H9 (cell line): ENCODE results near the gene BRD9. TPM values are rescaled to one million over a fixed set of nuclear protein-coding genes. Genes with fewer than 3 reads are reported as not detected.
A peak's percentile ranks its signal among the peaks of the same experiment; 100 is the strongest.

Experiments used
- DNase-seq: peaks from one replicate; pipeline ENCODE4 v3.0.0-alpha.2; 2017
- H2AFZ ChIP-seq: one replicate; pipeline ENCODE4 v1.6.1; 2013; ENCODE audit warnings: mild to moderate bottlenecking, low read length, control low read depth, moderate library complexity
- H2AK5ac ChIP-seq: 2 replicates; pipeline ENCODE4 v1.6.1; 2013; ENCODE audit warnings: low read length, control low read depth, mixed read lengths; ENCODE audit not compliant: insufficient read length
- H2BK120ac ChIP-seq: one replicate; pipeline ENCODE4 v1.6.1; 2013; ENCODE audit warnings: low read depth, mild to moderate bottlenecking, low read length, control low read depth, inconsistent platforms; ENCODE audit not compliant: poor library complexity, severe bottlenecking
- H2BK12ac ChIP-seq: 2 replicates; pipeline ENCODE4 v1.6.1; 2013; ENCODE audit warnings: low read length, control low read depth, mixed read lengths, low read depth; ENCODE audit not compliant: insufficient read length
- H2BK15ac ChIP-seq: 2 replicates; pipeline ENCODE4 v1.6.1; 2013; ENCODE audit warnings: low read depth, low read length, control low read depth
- H2BK20ac ChIP-seq: one replicate; pipeline ENCODE4 v1.6.1; 2013; ENCODE audit warnings: low read depth, mild to moderate bottlenecking, low read length, control low read depth, inconsistent platforms; ENCODE audit not compliant: poor library complexity, severe bottlenecking
- H2BK5ac ChIP-seq: 2 replicates; pipeline ENCODE4 v1.6.1; 2013; ENCODE audit warnings: low read length, control low read depth, mixed read lengths; ENCODE audit not compliant: insufficient read length
- H3K14ac ChIP-seq: 2 replicates; pipeline ENCODE4 v1.6.1; 2013; ENCODE audit warnings: low read length, control low read depth; ENCODE audit not compliant: insufficient read depth
- H3K18ac ChIP-seq: 2 replicates; pipeline ENCODE4 v1.6.1; 2013; ENCODE audit warnings: low read depth, mild to moderate bottlenecking, mixed read lengths, low read length, control low read depth; ENCODE audit not compliant: insufficient read length
- H3K23ac ChIP-seq: 2 replicates; pipeline ENCODE4 v1.6.1; 2013; ENCODE audit warnings: low read length, control low read depth, mixed read lengths, low read depth; ENCODE audit not compliant: insufficient read length
- H3K23me2 ChIP-seq: 2 replicates; pipeline ENCODE4 v1.6.1; 2013; ENCODE audit warnings: low read depth, mild to moderate bottlenecking, mixed read lengths, low read length, control low read depth; ENCODE audit not compliant: insufficient read length, poor library complexity, severe bottlenecking
- H3K27ac ChIP-seq: 2 replicates; pipeline ENCODE4 v1.5.1; 2013; ENCODE audit warnings: low read length, control low read depth, mixed read lengths, low read depth; ENCODE audit not compliant: insufficient read length
- H3K27me3 ChIP-seq: 2 replicates; pipeline ENCODE4 v1.6.1; 2013; ENCODE audit warnings: low read length, control low read depth, inconsistent platforms; ENCODE audit not compliant: insufficient read depth
- H3K4ac ChIP-seq: 2 replicates; pipeline ENCODE4 v1.6.1; 2013; ENCODE audit warnings: low read depth, mild to moderate bottlenecking, control low read depth, inconsistent platforms, low read length, moderate library complexity
- H3K4me1 ChIP-seq: 2 replicates; pipeline ENCODE4 v1.6.1; 2013; ENCODE audit warnings: low read length, control low read depth, inconsistent platforms; ENCODE audit not compliant: insufficient read depth
- H3K4me2 ChIP-seq: 2 replicates; pipeline ENCODE4 v1.6.1; 2013; ENCODE audit warnings: low read length, control low read depth, mixed read lengths; ENCODE audit not compliant: insufficient read length, insufficient read depth
- H3K56ac ChIP-seq: 2 replicates; pipeline ENCODE4 v1.6.1; 2013; ENCODE audit warnings: low read depth, mild to moderate bottlenecking, mixed read lengths, low read length, control low read depth; ENCODE audit not compliant: insufficient read length
- H3K79me1 ChIP-seq: 2 replicates; pipeline ENCODE4 v1.6.1; 2013; ENCODE audit warnings: low read depth, mild to moderate bottlenecking, moderate library complexity, low read length, control low read depth, inconsistent platforms; ENCODE audit not compliant: insufficient read depth, poor library complexity, severe bottlenecking
- H3K79me2 ChIP-seq: 2 replicates; pipeline ENCODE4 v1.6.1; 2013; ENCODE audit warnings: low read length, control low read depth, inconsistent platforms; ENCODE audit not compliant: insufficient read depth
- H3K9ac ChIP-seq: 2 replicates; pipeline ENCODE4 v1.6.1; 2013; ENCODE audit warnings: low read length, control low read depth, mixed read lengths; ENCODE audit not compliant: insufficient read length; ENCODE audit errors: extremely low read depth
- H3K9me3 ChIP-seq: one replicate; pipeline ENCODE4 v1.6.1; 2013; ENCODE audit warnings: low read depth, low read length, inconsistent platforms; ENCODE audit not compliant: control insufficient read depth
- H3T11ph ChIP-seq: one replicate; pipeline ENCODE4 v1.6.1; 2013; ENCODE audit warnings: mild to moderate bottlenecking, low read length, control low read depth, inconsistent platforms
- H4K20me1 ChIP-seq: one replicate; pipeline ENCODE4 v1.6.1; 2013; ENCODE audit not compliant: control insufficient read depth, insufficient read length, insufficient read depth
- H4K5ac ChIP-seq: 2 replicates; pipeline ENCODE4 v1.6.1; 2013; ENCODE audit warnings: low read depth, mild to moderate bottlenecking, mixed read lengths, low read length, control low read depth; ENCODE audit not compliant: insufficient read length
- H4K8ac ChIP-seq: replicated peaks from 2 replicates; pipeline ENCODE4 v1.6.1; 2013; ENCODE audit warnings: low read length, control low read depth, mixed read lengths, low read depth; ENCODE audit not compliant: insufficient read length
- H4K91ac ChIP-seq: 2 replicates; pipeline ENCODE4 v1.6.1; 2013; ENCODE audit warnings: low read depth, mild to moderate bottlenecking, moderate library complexity, mixed read lengths, low read length, control low read depth; ENCODE audit not compliant: insufficient read length
- H3K27ac Mint-ChIP-seq, 3 experiments: 2 replicates in 2 of 3; 3 replicates in 1 of 3; pipeline ENCODE4 v1.8.0; 2020 to 2021; ENCODE audit warnings: mixed read lengths in 3 of 3, mild to moderate bottlenecking in 1 of 3, moderate library complexity in 1 of 3
- H3K27me3 Mint-ChIP-seq: 2 replicates; pipeline ENCODE4 v1.8.0; 2021; ENCODE audit warnings: low read depth, mild to moderate bottlenecking, moderate library complexity, mixed read lengths
- H3K36me3 Mint-ChIP-seq, 3 experiments: 2 replicates in 2 of 3; 3 replicates in 1 of 3; pipeline ENCODE4 v1.8.0; 2020 to 2021; ENCODE audit warnings: low read depth in 3 of 3, mixed read lengths in 3 of 3; ENCODE audit not compliant: insufficient read depth in 1 of 3
- H3K4me1 Mint-ChIP-seq, 2 experiments: 2 replicates each; pipeline ENCODE4 v1.8.0; 2020; ENCODE audit warnings: mixed read lengths in 2 of 2
- H3K4me3 Mint-ChIP-seq, 2 experiments: 2 replicates in 1 of 2; 3 replicates in 1 of 2; pipeline ENCODE4 v1.8.0; 2020 to 2021; ENCODE audit warnings: mild to moderate bottlenecking in 2 of 2, mixed read lengths in 2 of 2, moderate library complexity in 1 of 2
- H3K9me3 Mint-ChIP-seq, 2 experiments: 2 replicates in 1 of 2; 3 replicates in 1 of 2; pipeline ENCODE4 v1.8.0; 2020; ENCODE audit warnings: mild to moderate bottlenecking in 2 of 2, mixed read lengths in 2 of 2, moderate library complexity in 1 of 2
- WGBS: extraction: QIAGEN DNeasy Blood & Tissue Kit; methylation state at CpG from one replicate; pipeline ENCODE4 v1.1.7; 2013; ENCODE audit warnings: missing lambda C conversion rate, low lambda C conversion rate, mixed read lengths; ENCODE audit not compliant: insufficient read length; ENCODE audit errors: extremely low coverage; 5-methylcytosine and 5-hydroxymethylcytosine counted together
- total RNA-seq: library from RNA; stranded (reverse); gene quantifications from 2 replicates; pipeline ENCODE4 v1.2.1, GENCODE V29; 2021
- TF ChIP-seq, protein P1 (sequence below): fragments of 200-600 bp; sonication (generic); conservative IDR thresholded peaks from 3 replicates; pipeline ENCODE4 v1.8.0; 2021; ENCODE audit warnings: antibody characterized with exemption, mild to moderate bottlenecking

Gene BRD9
- total RNA-seq, 1 experiment from 2014 or later, result 70.5 TPM

DNA sequence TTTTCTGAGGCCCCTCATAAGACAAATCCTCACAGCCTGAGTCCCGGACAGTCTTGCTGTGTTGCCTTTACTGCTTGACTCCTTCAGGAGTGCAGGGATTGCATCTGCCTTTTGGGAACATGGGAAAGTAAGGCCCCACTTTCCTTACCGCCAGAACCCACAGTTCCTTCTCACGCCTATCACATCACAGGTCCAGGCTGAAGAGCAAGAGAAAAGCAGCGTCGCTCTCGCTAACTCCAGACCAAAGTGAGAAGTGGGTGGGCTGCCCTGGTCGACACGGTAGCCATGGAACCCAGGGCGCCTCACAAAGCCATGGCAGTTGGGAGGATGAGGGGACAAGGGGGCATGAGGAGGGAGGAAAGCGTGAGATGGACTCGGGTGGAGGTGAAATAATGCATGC lies 33.9 kb downstream of the BRD9 start:
- Mint-ChIP-seq H3K36me3 (peaks cover 6 to 32% (median 9%) of the 10 kb centered on the region in 3 experiments), H3K9me3 (no peaks in the 10 kb centered on the region), H3K4me3 (no peak overlapping the region), H3K27ac (peak overlapping the region in 2 of 3 experiments; percentile 46; a peak in 2 of 7 replicates), H3K4me1 (no peaks in the 10 kb centered on the region), H3K27me3 (no peaks in the 10 kb centered on the region; the same call in 1 of the 2 replicates)
- Histone ChIP-seq H2BK20ac (no peak overlapping the region), H3K14ac (no peak overlapping the region), H3K27me3 (no peaks in the 10 kb centered on the region), H3K9ac (no peak overlapping the region), H3K4ac (no peak overlapping the region), H4K91ac (no peak overlapping the region), H4K5ac (no peak overlapping the region), H3K23me2 (no peaks in the 10 kb centered on the region), H3K9me3 (no peaks in the 10 kb centered on the region), H3K27ac (no peak overlapping the region), H3K4me2 (no peak overlapping the region), H3K79me1 (no peaks in the 10 kb centered on the region), H4K20me1 (no peaks in the 10 kb centered on the region), H3K23ac (no peak overlapping the region), H3K18ac (no peak overlapping the region), H2BK5ac (no peak overlapping the region), H2BK15ac (no peak overlapping the region), H3K56ac (no peak overlapping the region), H2BK120ac (no peak overlapping the region), H3T11ph (no peak overlapping the region), H4K8ac (no peak overlapping the region), H3K79me2 (no peaks in the 10 kb centered on the region), H3K4me1 (no peaks in the 10 kb centered on the region), H2AK5ac (no peak overlapping the region), H2AFZ (no peak overlapping the region), H2BK12ac (no peak overlapping the region)
- DNase-seq, result no peak
- TF ChIP-seq, protein P1, sequence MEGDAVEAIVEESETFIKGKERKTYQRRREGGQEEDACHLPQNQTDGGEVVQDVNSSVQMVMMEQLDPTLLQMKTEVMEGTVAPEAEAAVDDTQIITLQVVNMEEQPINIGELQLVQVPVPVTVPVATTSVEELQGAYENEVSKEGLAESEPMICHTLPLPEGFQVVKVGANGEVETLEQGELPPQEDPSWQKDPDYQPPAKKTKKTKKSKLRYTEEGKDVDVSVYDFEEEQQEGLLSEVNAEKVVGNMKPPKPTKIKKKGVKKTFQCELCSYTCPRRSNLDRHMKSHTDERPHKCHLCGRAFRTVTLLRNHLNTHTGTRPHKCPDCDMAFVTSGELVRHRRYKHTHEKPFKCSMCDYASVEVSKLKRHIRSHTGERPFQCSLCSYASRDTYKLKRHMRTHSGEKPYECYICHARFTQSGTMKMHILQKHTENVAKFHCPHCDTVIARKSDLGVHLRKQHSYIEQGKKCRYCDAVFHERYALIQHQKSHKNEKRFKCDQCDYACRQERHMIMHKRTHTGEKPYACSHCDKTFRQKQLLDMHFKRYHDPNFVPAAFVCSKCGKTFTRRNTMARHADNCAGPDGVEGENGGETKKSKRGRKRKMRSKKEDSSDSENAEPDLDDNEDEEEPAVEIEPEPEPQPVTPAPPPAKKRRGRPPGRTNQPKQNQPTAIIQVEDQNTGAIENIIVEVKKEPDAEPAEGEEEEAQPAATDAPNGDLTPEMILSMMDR, result no peak
- no CpG with 5 or more reads among the region's 11 CpGs for WGBS
